ENCODE measurements around the gene SPATA24.

Gene SPATA24

DNA sequence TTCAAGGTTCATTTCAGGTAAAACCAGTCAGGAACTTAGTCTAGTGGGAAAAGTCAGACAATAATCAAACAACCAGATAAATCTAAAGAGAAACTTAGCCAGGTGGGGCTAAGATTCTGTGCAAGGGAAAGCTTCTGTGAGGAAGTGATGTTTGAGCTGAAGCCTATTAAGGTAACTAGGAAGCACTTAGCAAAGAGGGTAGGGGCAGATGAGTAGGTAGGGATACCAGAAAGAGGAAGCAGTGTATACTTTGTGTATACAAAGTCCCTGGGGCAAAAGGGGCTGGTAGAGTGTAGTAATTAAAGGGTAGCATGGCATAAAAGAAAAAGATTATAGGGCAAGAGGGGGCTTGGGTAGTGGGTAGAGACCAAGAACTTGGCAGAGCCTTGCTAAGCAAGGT lies 3.6 kb upstream of the SPATA24 start:
- Histone ChIP-seq H3K36me3 (ENCODE audit: control insufficient read depth, insufficient read depth, low read length) (no peaks in the 10 kb centered on the region), H3K27me3 (ENCODE audit: control insufficient read depth, insufficient read depth, low read length, poor library complexity, severe bottlenecking) (no peaks in the 10 kb centered on the region), H3K4me3 (ENCODE audit: insufficient read depth, low read depth, low read length) (no peak overlapping the region), H3K9me3 (ENCODE audit: control insufficient read depth, low read length) (no peaks in the 10 kb centered on the region), H3K4me1 (ENCODE audit: control insufficient read depth, insufficient read depth, low read length) (peaks cover 8% of the 10 kb centered on the region), H3K27ac (ENCODE audit: insufficient read depth, low read depth, low read length, poor library complexity, severe bottlenecking) (no peak overlapping the region)

GRCh38 chr5:139406963-139407362 lies 3.1 kb upstream of the SPATA24 start:
- H3K36me3 ChIP-seq (ENCODE audit: control insufficient read depth, insufficient read depth, low read length): no peaks in the 10 kb centered on the region
- H3K9me3 ChIP-seq (ENCODE audit: control insufficient read depth, low read length): no peaks in the 10 kb centered on the region
- H3K27ac ChIP-seq (ENCODE audit: insufficient read depth, low read depth, low read length, poor library complexity, severe bottlenecking): no peak overlapping the region
- WGBS, 2 experiments: 93 to 94% methylated on average over 2 of the region's 2 CpGs
- no peaks in the 10 kb centered on the region for H3K27me3 ChIP-seq (ENCODE audit: control insufficient read depth, insufficient read depth, low read length, poor library complexity, severe bottlenecking)
- H3K4me3 ChIP-seq (ENCODE audit: insufficient read depth, low read depth, low read length): no peak overlapping the region
- H3K4me1 ChIP-seq (ENCODE audit: control insufficient read depth, insufficient read depth, low read length): peaks cover 8% of the 10 kb centered on the region

GRCh38 chr5:139404484-139404840 lies 573 bp upstream of the SPATA24 start:
- peak overlapping the region; percentile 84 for H3K27ac ChIP-seq (ENCODE audit: insufficient read depth, low read depth, low read length, poor library complexity, severe bottlenecking)
- WGBS, 2 experiments: 74 to 80% methylated on average over 5 of the region's 5 CpGs
- peak overlapping the region; percentile 45 for H3K4me3 ChIP-seq (ENCODE audit: insufficient read depth, low read depth, low read length)
- H3K36me3 ChIP-seq (ENCODE audit: control insufficient read depth, insufficient read depth, low read length): no peaks in the 10 kb centered on the region
- no peaks in the 10 kb centered on the region for H3K9me3 ChIP-seq (ENCODE audit: control insufficient read depth, low read length)
- no peaks in the 10 kb centered on the region for H3K27me3 ChIP-seq (ENCODE audit: control insufficient read depth, insufficient read depth, low read length, poor library complexity, severe bottlenecking)
- H3K4me1 ChIP-seq (ENCODE audit: control insufficient read depth, insufficient read depth, low read length): peaks cover 8% of the 10 kb centered on the region

- Histone ChIP-seq H3K4me3 (ENCODE audit: insufficient read depth, low read depth, low read length) (peak overlapping the region; percentile 45), H3K27ac (ENCODE audit: insufficient read depth, low read depth, low read length, poor library complexity, severe bottlenecking) (peak overlapping the region; percentile 84), H3K36me3 (ENCODE audit: control insufficient read depth, insufficient read depth, low read length) (no peaks in the 10 kb centered on the region), H3K27me3 (ENCODE audit: control insufficient read depth, insufficient read depth, low read length, poor library complexity, severe bottlenecking) (no peaks in the 10 kb centered on the region), H3K4me1 (ENCODE audit: control insufficient read depth, insufficient read depth, low read length) (peaks cover 8% of the 10 kb centered on the region), H3K9me3 (ENCODE audit: control insufficient read depth, low read length) (no peaks in the 10 kb centered on the region)
- 37 to 41% methylated on average over 7 of the region's 7 CpGs for WGBS, 2 experiments
Measured at GRCh38 chr5:139403418-139403786, 487 bp downstream of the SPATA24 start.

GRCh38 chr5:139402561-139403158 lies 1.2 kb downstream of the SPATA24 start:
- H3K4me3 ChIP-seq (ENCODE audit: insufficient read depth, low read depth, low read length): no peak overlapping the region
- H3K27ac ChIP-seq (ENCODE audit: insufficient read depth, low read depth, low read length, poor library complexity, severe bottlenecking): no peak overlapping the region
- peaks cover 8% of the 10 kb centered on the region for H3K4me1 ChIP-seq (ENCODE audit: control insufficient read depth, insufficient read depth, low read length)
- no peaks in the 10 kb centered on the region for H3K36me3 ChIP-seq (ENCODE audit: control insufficient read depth, insufficient read depth, low read length)
- no peaks in the 10 kb centered on the region for H3K27me3 ChIP-seq (ENCODE audit: control insufficient read depth, insufficient read depth, low read length, poor library complexity, severe bottlenecking)
- 65 to 75% methylated on average over 7 of the region's 7 CpGs for WGBS, 2 experiments
- no peaks in the 10 kb centered on the region for H3K9me3 ChIP-seq (ENCODE audit: control insufficient read depth, low read length)

- H3K4me1 ChIP-seq (ENCODE audit: control insufficient read depth, insufficient read depth, low read length): peaks cover 8% of the 10 kb centered on the region
- H3K27me3 ChIP-seq (ENCODE audit: control insufficient read depth, insufficient read depth, low read length, poor library complexity, severe bottlenecking): no peaks in the 10 kb centered on the region
- no peaks in the 10 kb centered on the region for H3K9me3 ChIP-seq (ENCODE audit: control insufficient read depth, low read length)
- no peaks in the 10 kb centered on the region for H3K36me3 ChIP-seq (ENCODE audit: control insufficient read depth, insufficient read depth, low read length)
- H3K4me3 ChIP-seq (ENCODE audit: insufficient read depth, low read depth, low read length): no peak overlapping the region
- whole genome bisulfite sequencing, 2 experiments: 94 to 97% methylated on average over 10 of the region's 10 CpGs
- no peak overlapping the region for H3K27ac ChIP-seq (ENCODE audit: insufficient read depth, low read depth, low read length, poor library complexity, severe bottlenecking)
Measured at GRCh38 chr5:139401546-139401945, 2.3 kb downstream of the SPATA24 start.

DNA sequence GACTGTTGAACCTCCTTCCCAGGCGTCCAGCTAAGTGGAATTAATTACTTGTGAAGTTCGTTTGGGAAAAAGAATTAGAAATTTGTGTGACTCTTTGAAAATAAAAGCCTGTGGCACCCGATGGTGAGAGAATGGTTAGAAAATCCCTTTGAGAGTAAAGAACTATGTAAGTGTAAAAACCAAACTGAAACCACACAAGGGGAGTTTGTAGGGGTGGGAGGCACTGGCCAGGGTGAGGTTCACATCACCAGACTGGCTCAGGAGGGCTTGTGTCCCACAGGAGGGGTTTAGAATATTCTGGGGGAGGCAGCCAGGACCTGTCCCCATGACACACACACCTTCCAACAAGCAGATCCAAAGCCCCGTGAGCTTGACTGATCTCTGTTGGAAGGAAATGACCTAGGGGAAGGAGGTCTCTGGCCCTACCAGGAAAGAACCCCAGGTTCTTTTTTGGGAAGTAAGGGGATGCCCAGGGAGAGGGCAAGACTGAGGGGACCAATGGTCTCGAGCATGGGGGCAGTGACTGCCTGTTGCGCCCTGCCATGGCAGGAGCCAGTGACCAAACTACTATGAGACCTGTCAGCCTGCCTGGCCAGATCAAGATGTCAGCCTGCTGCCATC lies 4.3 kb downstream of the SPATA24 start:
- peaks cover 17% of the 10 kb centered on the region for H3K27me3 ChIP-seq (ENCODE audit: control insufficient read depth, insufficient read depth, low read length, poor library complexity, severe bottlenecking)
- H3K36me3 ChIP-seq (ENCODE audit: control insufficient read depth, insufficient read depth, low read length): no peaks in the 10 kb centered on the region
- no peak overlapping the region for H3K4me3 ChIP-seq (ENCODE audit: insufficient read depth, low read depth, low read length)
- peaks cover 8% of the 10 kb centered on the region for H3K4me1 ChIP-seq (ENCODE audit: control insufficient read depth, insufficient read depth, low read length)
- WGBS, 2 experiments: 94% methylated on average over 6 of the region's 6 CpGs
- no peak overlapping the region for H3K27ac ChIP-seq (ENCODE audit: insufficient read depth, low read depth, low read length, poor library complexity, severe bottlenecking)
- H3K9me3 ChIP-seq (ENCODE audit: control insufficient read depth, low read length): no peaks in the 10 kb centered on the region

DNA sequence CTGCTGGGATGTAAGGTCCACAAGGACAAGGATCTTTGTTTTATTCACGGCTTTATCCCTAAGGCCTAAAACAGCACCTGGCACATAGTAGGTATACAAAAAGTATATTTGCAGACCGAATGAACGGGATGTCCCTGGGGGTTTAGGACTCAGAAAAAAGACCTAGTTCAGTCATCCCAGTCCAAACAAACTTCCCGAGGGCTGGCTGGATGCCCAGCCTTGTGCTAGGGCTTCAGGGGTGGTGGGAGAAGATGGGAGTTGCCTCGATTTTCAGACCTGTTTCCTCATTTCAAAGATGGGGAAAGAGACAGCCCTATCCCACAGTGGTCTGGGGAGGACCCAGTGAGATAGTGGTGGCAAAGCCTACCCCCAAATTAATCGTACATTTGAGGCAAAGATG lies 6.0 kb downstream of the SPATA24 start:
- Histone ChIP-seq H3K27ac (ENCODE audit: insufficient read depth, low read depth, low read length, poor library complexity, severe bottlenecking) (no peak overlapping the region), H3K4me1 (ENCODE audit: control insufficient read depth, insufficient read depth, low read length) (peaks cover 1% of the 10 kb centered on the region), H3K4me3 (ENCODE audit: insufficient read depth, low read depth, low read length) (no peak overlapping the region), H3K36me3 (ENCODE audit: control insufficient read depth, insufficient read depth, low read length) (no peaks in the 10 kb centered on the region), H3K9me3 (ENCODE audit: control insufficient read depth, low read length) (no peaks in the 10 kb centered on the region), H3K27me3 (ENCODE audit: control insufficient read depth, insufficient read depth, low read length, poor library complexity, severe bottlenecking) (peaks cover 34% of the 10 kb centered on the region)
- 93 to 94% methylated on average over 6 of the region's 6 CpGs for WGBS, 2 experiments

DNA sequence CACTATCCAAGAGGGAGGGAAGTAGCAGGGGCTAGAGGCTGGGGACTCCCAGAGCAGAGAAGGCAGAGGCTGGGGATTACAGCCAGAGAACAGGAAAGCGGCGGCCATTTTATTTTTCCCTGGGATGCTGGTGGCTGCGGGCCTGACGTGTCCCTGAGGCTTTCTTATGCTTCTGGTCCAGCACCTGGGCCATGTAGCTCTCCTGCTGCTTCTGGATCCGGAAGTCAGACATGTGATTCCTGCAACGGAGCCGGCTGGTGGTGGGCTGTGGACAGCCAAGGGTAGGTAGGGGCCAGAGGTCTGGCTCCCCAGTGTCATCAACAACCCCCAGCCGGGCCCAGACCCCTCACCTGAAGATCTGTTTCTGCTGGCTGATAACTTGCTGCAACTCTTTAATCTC lies 7.2 kb downstream of the SPATA24 start:
- Histone ChIP-seq H3K4me1 (ENCODE audit: control insufficient read depth, insufficient read depth, low read length) (no peaks in the 10 kb centered on the region), H3K27ac (ENCODE audit: insufficient read depth, low read depth, low read length, poor library complexity, severe bottlenecking) (no peak overlapping the region), H3K27me3 (ENCODE audit: control insufficient read depth, insufficient read depth, low read length, poor library complexity, severe bottlenecking) (peaks cover 46% of the 10 kb centered on the region), H3K4me3 (ENCODE audit: insufficient read depth, low read depth, low read length) (no peak overlapping the region), H3K9me3 (ENCODE audit: control insufficient read depth, low read length) (no peaks in the 10 kb centered on the region), H3K36me3 (ENCODE audit: control insufficient read depth, insufficient read depth, low read length) (no peaks in the 10 kb centered on the region)
- 89 to 90% methylated on average over 8 of the region's 8 CpGs for WGBS, 2 experiments

GRCh38 chr5:139395844-139396640 lies 7.8 kb downstream of the SPATA24 start:
- Histone ChIP-seq H3K27ac (ENCODE audit: insufficient read depth, low read depth, low read length, poor library complexity, severe bottlenecking) (no peak overlapping the region), H3K36me3 (ENCODE audit: control insufficient read depth, insufficient read depth, low read length) (no peaks in the 10 kb centered on the region), H3K9me3 (ENCODE audit: control insufficient read depth, low read length) (no peaks in the 10 kb centered on the region), H3K4me1 (ENCODE audit: control insufficient read depth, insufficient read depth, low read length) (no peaks in the 10 kb centered on the region), H3K4me3 (ENCODE audit: insufficient read depth, low read depth, low read length) (no peak overlapping the region), H3K27me3 (ENCODE audit: control insufficient read depth, insufficient read depth, low read length, poor library complexity, severe bottlenecking) (peaks cover 53% of the 10 kb centered on the region)
- WGBS, 2 experiments: 81 to 84% methylated on average over 8 of the region's 8 CpGs
